Activated naive CD4-positive, alpha-beta T cell treated with anti-CD3 and anti-CD28 coated beads, Interleukin-2, amount 50 U/mL, for 24 hours (primary cell): ENCODE data around the gene ARL6.
"Not testable (repeated sequence)": the region's sequence is repeated elsewhere in the genome, so short reads cannot be mapped to it uniquely, and the experiment has no call there.

Source experiments
- H3K27ac Mint-ChIP-seq: one replicate; pipeline ENCODE4 v1.8.0; 2021; ENCODE audit warnings: mild to moderate bottlenecking, mixed read lengths
- H3K27me3 Mint-ChIP-seq: one replicate; pipeline ENCODE4 v1.8.0; 2021; ENCODE audit warnings: mixed read lengths
- H3K36me3 Mint-ChIP-seq: one replicate; pipeline ENCODE4 v1.8.0; 2021; ENCODE audit warnings: mixed read lengths
- H3K4me1 Mint-ChIP-seq: one replicate; pipeline ENCODE4 v1.8.0; 2021; ENCODE audit warnings: mixed read lengths
- H3K4me3 Mint-ChIP-seq: one replicate; pipeline ENCODE4 v1.8.0; 2021; ENCODE audit warnings: mild to moderate bottlenecking, mixed read lengths
- H3K9me3 Mint-ChIP-seq: one replicate; pipeline ENCODE4 v1.8.0; 2021; ENCODE audit warnings: mixed read lengths

Gene ARL6

DNA sequence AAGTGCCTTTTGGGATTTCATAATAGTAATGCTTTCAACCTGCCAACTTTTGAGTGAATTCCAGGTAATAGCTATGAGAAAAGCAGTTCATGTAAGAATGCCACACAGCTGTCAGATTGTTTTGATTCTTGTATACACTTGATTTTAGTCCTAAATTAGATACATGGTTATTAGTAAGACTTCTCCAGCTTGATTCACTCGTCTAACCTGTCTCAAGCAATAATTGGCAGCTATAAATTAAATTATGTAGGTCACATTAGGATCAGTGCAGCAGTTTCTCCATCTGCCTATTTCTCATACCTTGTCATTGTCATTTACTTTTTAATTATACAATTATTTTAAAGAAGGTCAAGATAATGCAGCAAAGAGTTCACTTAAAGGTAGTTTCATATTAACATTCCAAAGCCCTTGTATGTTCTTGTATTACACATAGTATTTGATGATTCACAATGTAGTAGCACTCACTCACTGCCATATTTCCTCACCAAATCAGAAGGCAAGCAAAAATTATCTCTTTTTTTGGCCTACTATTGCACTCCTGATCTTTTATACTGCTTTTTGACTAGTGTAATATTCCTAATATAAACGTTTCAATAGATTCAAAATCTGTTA is 46.3 kb downstream of the ARL6 start:
- H3K27me3 Mint-ChIP-seq, result no peaks in the 10 kb centered on the region
- H3K9me3 Mint-ChIP-seq, result no peaks in the 10 kb centered on the region
- H3K27ac Mint-ChIP-seq, result no peak overlapping the region
- peaks cover 11% of the 10 kb centered on the region for H3K4me1 Mint-ChIP-seq
- H3K4me3 Mint-ChIP-seq, result no peak overlapping the region
- no peaks in the 10 kb centered on the region for H3K36me3 Mint-ChIP-seq

GRCh38 chr3:97815149-97815917 is 50.8 kb downstream of the ARL6 start:
- Mint-ChIP-seq H3K27ac (no peak overlapping the region), H3K4me1 (peaks cover 19% of the 10 kb centered on the region), H3K27me3 (peaks cover 6% of the 10 kb centered on the region), H3K36me3 (no peaks in the 10 kb centered on the region), H3K9me3 (no peaks in the 10 kb centered on the region), H3K4me3 (no peak overlapping the region)

DNA sequence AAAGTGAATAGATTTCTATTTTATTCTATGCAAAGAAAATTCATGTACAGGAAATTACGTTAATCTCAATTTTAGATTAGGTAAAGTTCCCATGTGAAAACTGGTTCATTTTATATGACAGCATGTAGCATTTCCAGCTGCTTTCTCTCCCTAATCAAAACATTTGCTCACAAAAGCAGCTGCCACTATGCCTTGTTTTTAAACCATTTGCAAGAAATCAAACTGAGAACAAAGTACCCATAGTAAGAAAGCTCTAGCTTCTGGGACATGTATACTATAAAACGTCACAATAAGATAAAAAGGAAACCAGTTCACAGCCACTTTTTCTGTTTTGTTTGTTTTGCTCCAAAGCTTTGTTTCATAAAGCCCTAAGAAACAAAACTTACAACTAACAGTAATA is 52.3 kb downstream of the ARL6 start:
- H3K36me3 Mint-ChIP-seq, result no peaks in the 10 kb centered on the region
- no peaks in the 10 kb centered on the region for H3K9me3 Mint-ChIP-seq
- no peak overlapping the region for H3K27ac Mint-ChIP-seq
- H3K27me3 Mint-ChIP-seq, result peaks cover 6% of the 10 kb centered on the region
- no peak overlapping the region for H3K4me3 Mint-ChIP-seq
- H3K4me1 Mint-ChIP-seq, result peaks cover 26% of the 10 kb centered on the region

DNA sequence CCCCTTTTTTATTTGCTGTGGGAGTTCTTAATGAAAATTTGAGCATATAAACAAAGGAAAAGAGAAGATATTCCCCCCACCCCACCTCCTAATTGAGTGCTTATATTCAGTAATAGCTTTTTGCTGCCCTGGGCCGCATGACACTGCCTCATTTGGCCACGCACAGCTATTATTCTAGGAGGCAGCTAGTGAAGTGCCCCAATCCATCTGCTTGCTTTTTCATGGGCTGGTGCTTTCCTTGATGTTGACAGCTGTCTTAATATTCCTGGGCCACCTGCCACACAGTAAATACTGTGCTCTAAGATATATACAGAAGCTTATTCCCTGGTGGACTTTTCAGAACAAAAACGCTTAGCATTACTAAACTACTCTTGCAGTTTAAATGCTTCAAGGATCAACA is 53.4 kb downstream of the ARL6 start:
- Mint-ChIP-seq H3K4me3 (no peak overlapping the region), H3K27ac (no peak overlapping the region), H3K36me3 (no peaks in the 10 kb centered on the region), H3K4me1 (peaks cover 33% of the 10 kb centered on the region), H3K27me3 (peaks cover 6% of the 10 kb centered on the region), H3K9me3 (no peaks in the 10 kb centered on the region)

- H3K4me1 Mint-ChIP-seq, result peaks cover 33% of the 10 kb centered on the region
- no peaks in the 10 kb centered on the region for H3K36me3 Mint-ChIP-seq
- peaks cover 10% of the 10 kb centered on the region for H3K27me3 Mint-ChIP-seq
- no peak overlapping the region for H3K27ac Mint-ChIP-seq
- peak overlapping the region; percentile 83 for H3K4me3 Mint-ChIP-seq
- H3K9me3 Mint-ChIP-seq, result no peaks in the 10 kb centered on the region
These were observed 56.2 kb downstream of the ARL6 start for GRCh38 chr3:97820780-97821179.

- peak overlapping the region; percentile 83 for H3K4me3 Mint-ChIP-seq
- H3K9me3 Mint-ChIP-seq, result no peaks in the 10 kb centered on the region
- peaks cover 10% of the 10 kb centered on the region for H3K27me3 Mint-ChIP-seq
- H3K4me1 Mint-ChIP-seq, result peaks cover 28% of the 10 kb centered on the region
- H3K27ac Mint-ChIP-seq, result peak overlapping the region; percentile 65
- no peaks in the 10 kb centered on the region for H3K36me3 Mint-ChIP-seq
These were observed 56.8 kb downstream of the ARL6 start for GRCh38 chr3:97821287-97821773.

GRCh38 chr3:97821774-97822358 is 57.3 kb downstream of the ARL6 start, which contains the start of gene CRYBG3:
TSS of gene CRYBG3 (plus strand) at chr3:97822011. CDS start at chr3:97822207, 196 bp downstream.
- no peaks in the 10 kb centered on the region for H3K36me3 Mint-ChIP-seq
- peaks cover 10% of the 10 kb centered on the region for H3K27me3 Mint-ChIP-seq
- H3K4me3 Mint-ChIP-seq, result peak within 1 kb of the TSS; percentile 94
- peak within 1 kb of the TSS; percentile 65 for H3K27ac Mint-ChIP-seq
- H3K4me1 Mint-ChIP-seq, result peaks cover 26% of the 10 kb centered on the region
- no peaks in the 10 kb centered on the region for H3K9me3 Mint-ChIP-seq

DNA sequence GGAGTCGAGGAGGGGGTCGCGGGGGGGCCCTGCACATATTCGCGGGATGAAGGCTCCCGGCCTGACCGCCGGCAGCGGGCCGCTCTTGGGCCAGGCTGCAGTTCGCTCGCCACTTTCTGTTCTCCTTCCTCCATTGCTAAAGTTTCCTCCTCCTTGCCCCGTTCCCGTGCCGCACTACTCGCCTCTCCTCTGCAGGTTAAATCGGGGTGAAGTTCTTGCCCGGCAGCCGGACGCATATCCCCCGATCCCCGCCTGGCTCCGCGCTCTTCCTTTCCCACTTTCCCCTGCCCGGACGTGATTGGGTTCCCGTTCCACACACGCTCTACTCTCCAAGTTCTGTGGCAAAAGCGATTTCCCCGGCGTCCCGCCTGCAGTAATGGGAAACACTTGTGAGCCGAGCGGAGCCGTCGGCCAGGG is 57.8 kb downstream of the ARL6 start:
- peaks cover 10% of the 10 kb centered on the region for H3K27me3 Mint-ChIP-seq
- peak overlapping the region; percentile 94 for H3K4me3 Mint-ChIP-seq
- no peaks in the 10 kb centered on the region for H3K36me3 Mint-ChIP-seq
- H3K4me1 Mint-ChIP-seq, result peaks cover 24% of the 10 kb centered on the region
- peak overlapping the region; percentile 10 for H3K27ac Mint-ChIP-seq
- no peaks in the 10 kb centered on the region for H3K9me3 Mint-ChIP-seq

GRCh38 chr3:97823046-97824004 is 58.8 kb downstream of the ARL6 start:
- H3K9me3 Mint-ChIP-seq, result no peaks in the 10 kb centered on the region
- H3K27me3 Mint-ChIP-seq, result peaks cover 8% of the 10 kb centered on the region
- peak overlapping the region; percentile 25 for H3K27ac Mint-ChIP-seq
- peaks cover 24% of the 10 kb centered on the region for H3K4me1 Mint-ChIP-seq
- H3K36me3 Mint-ChIP-seq, result no peaks in the 10 kb centered on the region
- H3K4me3 Mint-ChIP-seq, result peak overlapping the region; percentile 94

DNA sequence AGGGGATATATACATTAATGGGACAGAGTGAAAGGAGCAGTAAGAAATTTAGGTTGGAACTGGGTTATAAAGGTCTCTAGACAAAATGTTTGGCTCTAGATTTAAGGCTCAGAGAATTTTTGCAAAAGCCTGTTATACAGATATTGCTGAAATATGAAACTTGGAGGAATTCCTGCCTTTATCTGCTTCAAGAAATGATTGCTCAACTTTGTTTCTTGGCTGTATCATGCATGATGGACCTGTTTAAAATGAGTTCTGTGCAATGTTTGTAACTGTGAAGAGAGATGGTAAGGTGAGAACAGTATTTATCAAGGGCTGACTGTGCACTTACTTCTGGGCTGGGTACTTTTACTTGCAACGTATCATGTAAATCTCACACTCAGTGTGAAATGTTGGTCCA is 60.5 kb downstream of the ARL6 start:
- H3K9me3 Mint-ChIP-seq, result no peaks in the 10 kb centered on the region
- H3K27me3 Mint-ChIP-seq, result peaks cover 5% of the 10 kb centered on the region
- no peaks in the 10 kb centered on the region for H3K36me3 Mint-ChIP-seq
- H3K27ac Mint-ChIP-seq, result no peak overlapping the region
- no peak overlapping the region for H3K4me3 Mint-ChIP-seq
- H3K4me1 Mint-ChIP-seq, result peaks cover 24% of the 10 kb centered on the region

- Mint-ChIP-seq H3K9me3 (no peaks in the 10 kb centered on the region), H3K36me3 (peaks cover 1% of the 10 kb centered on the region), H3K27ac (no peak overlapping the region), H3K27me3 (peaks cover 4% of the 10 kb centered on the region), H3K4me3 (no peak overlapping the region), H3K4me1 (peaks cover 11% of the 10 kb centered on the region)
These were observed 63.3 kb downstream of the ARL6 start for GRCh38 chr3:97827741-97828471.

DNA sequence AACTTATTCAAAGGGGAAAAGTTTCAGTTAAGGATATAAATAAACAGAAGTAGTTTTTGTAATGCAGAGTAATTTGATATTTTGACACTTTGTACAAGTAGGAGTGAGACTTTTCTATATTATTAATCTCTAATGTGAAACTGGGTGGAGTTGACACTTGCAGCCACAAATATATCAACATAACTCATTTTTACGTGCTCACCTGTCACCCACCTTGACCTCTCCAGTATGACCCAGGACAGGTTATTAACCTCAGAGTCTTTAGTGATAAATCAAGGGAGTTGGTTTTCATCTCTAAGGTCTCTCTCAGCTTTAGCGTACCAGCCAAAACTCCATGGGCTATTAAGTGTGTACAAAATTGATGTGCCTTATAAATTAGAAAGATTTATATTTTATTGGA is 64.6 kb downstream of the ARL6 start:
- H3K4me1 Mint-ChIP-seq, result no peaks in the 10 kb centered on the region
- peaks cover 1% of the 10 kb centered on the region for H3K36me3 Mint-ChIP-seq
- no peaks in the 10 kb centered on the region for H3K9me3 Mint-ChIP-seq
- H3K4me3 Mint-ChIP-seq, result no peak overlapping the region
- H3K27me3 Mint-ChIP-seq, result no peaks in the 10 kb centered on the region
- H3K27ac Mint-ChIP-seq, result no peak overlapping the region

- H3K36me3 Mint-ChIP-seq, result peaks cover 1% of the 10 kb centered on the region
- H3K9me3 Mint-ChIP-seq, result no peaks in the 10 kb centered on the region
- H3K27ac Mint-ChIP-seq, result no peak overlapping the region
- no peak overlapping the region for H3K4me3 Mint-ChIP-seq
- no peaks in the 10 kb centered on the region for H3K4me1 Mint-ChIP-seq
- H3K27me3 Mint-ChIP-seq, result no peaks in the 10 kb centered on the region
These were observed 66.1 kb downstream of the ARL6 start for GRCh38 chr3:97830638-97831037.

DNA sequence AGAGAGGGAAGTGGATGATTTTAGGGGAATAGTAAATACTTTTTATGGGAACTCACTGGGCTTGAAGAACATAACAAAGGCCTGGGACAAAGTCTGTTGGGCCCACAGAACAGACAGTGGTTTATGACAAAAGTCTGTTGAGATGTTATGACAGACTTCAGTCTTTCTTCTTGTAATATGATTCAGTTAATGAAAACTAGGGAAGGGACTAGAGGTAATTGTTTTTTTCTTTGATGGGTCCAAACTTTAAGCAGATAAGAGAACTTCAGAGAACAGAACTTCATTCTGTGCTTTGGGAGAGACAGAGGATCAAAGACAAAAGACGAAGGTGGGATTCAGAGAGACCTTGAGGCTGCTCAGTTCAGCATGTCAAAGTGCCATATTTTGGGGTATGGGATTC is 66.6 kb downstream of the ARL6 start:
- Mint-ChIP-seq H3K4me3 (no peak overlapping the region), H3K9me3 (no peaks in the 10 kb centered on the region), H3K27ac (peak overlapping the region; percentile 10), H3K27me3 (no peaks in the 10 kb centered on the region), H3K36me3 (peaks cover 1% of the 10 kb centered on the region), H3K4me1 (no peaks in the 10 kb centered on the region)

DNA sequence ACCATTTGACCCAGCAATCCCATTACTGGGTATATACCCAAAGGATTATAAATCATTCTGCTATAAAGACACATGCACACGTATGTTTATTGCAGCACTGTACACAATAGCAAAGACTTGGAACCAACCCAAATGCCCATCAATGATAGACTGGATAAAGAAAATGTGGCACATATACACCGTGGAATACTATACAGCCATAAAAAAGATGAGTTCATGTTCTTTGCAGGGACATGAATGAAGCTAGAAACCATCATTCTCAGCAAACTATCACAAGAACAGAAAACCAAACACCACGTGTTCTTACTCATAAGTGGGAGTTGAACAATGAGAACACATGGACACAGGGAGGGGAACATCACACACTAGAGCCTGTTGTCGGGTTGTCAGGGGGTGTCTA is 68.6 kb downstream of the ARL6 start:
- H3K4me1 Mint-ChIP-seq, H3K4me3 Mint-ChIP-seq, H3K27ac Mint-ChIP-seq, H3K9me3 Mint-ChIP-seq, H3K27me3 Mint-ChIP-seq, H3K36me3 Mint-ChIP-seq: not testable (repeated sequence)
